Upper lobe of left lung (tissue), 6 donors: ENCODE data around the gene FAM240A. TPM values are rescaled to one million over a fixed set of nuclear protein-coding genes. Genes with fewer than 3 reads are reported as not detected.

Source experiments
- ATAC-seq, 2 donors: fragments of 200-7000 bp; cut with Tn5 transposase; one replicate each; pipeline ENCODE4 v1.9.1; 2022; ENCODE audit warnings: mild to moderate bottlenecking in 2 of 2, moderate library complexity in 2 of 2; ENCODE audit not compliant: low FRiP score in 2 of 2
- DNase-seq, 2 donors: peaks; one replicate each; pipeline ENCODE4 v3.0.0-alpha.2; 2019 to 2020
- H3K27ac ChIP-seq, 4 donors: fragments of 200-600 bp; sonication (generic); one replicate each; pipeline ENCODE4 v1.5.1; 2016 to 2019
- H3K27me3 ChIP-seq, 4 donors: fragments of 200-600 bp; sonication (generic); one replicate each; pipeline ENCODE4 v1.5.1; 2017 to 2019
- H3K36me3 ChIP-seq, 4 donors: fragments of 200-600 bp; sonication (generic); one replicate each; pipeline ENCODE4 v1.5.1; 2016 to 2019
- H3K4me1 ChIP-seq, 4 donors: fragments of 200-600 bp; sonication (generic); one replicate each; pipeline ENCODE4 v1.5.1; 2018 to 2019
- H3K4me3 ChIP-seq, 4 donors: fragments of 200-600 bp; sonication (generic); one replicate each; pipeline ENCODE4 v1.5.1; 2017 to 2019; ENCODE audit warnings: mild to moderate bottlenecking in 2 of 4, moderate library complexity in 1 of 4
- H3K9me3 ChIP-seq, 4 donors: fragments of 200-600 bp; sonication (generic); one replicate each; pipeline ENCODE4 v1.5.1; 2018 to 2019
- EP300 ChIP-seq, 4 donors: sonication (generic); formaldehyde crosslinking; IDR thresholded peaks; one replicate each; pipeline ENCODE4 v1.5.1; 2017; ENCODE audit warnings: antibody characterized with exemption in 4 of 4, control low read depth in 2 of 4
- POLR2A ChIP-seq, 4 donors: fragments of 450-650 bp; IDR thresholded peaks; one replicate each; pipeline ENCODE4 v1.5.1; 2016 to 2017; ENCODE audit warnings: antibody characterized with exemption in 4 of 4, mild to moderate bottlenecking in 2 of 4
- POLR2AphosphoS5 ChIP-seq, 2 donors: sonication (generic); formaldehyde crosslinking; IDR thresholded peaks; one replicate each; pipeline ENCODE4 v1.5.1; 2017; ENCODE audit warnings: antibody characterized with exemption in 2 of 2
- WGBS, 2 donors: methylation state at CpG; one replicate each; pipeline ENCODE4 v1.1.5; 2017 to 2018; 5-methylcytosine and 5-hydroxymethylcytosine counted together
- total RNA-seq, 6 donors: library from RNA; depleted of rRNA in 4 of 6; stranded (reverse); fragments of >200 nt in 4 of 6; gene quantifications; one replicate each; pipeline versions ENCODE4 v1.1.0 to v1.2.1, GENCODE V29; 2016 to 2021
- TF ChIP-seq, protein P1 (sequence below), 6 experiments: fragments of 450-650 bp in 4 of 6; fragments of 200-600 bp in 2 of 6; sonication (generic) in 2 of 6; IDR thresholded peaks; one replicate each; pipeline ENCODE4 v1.5.1; 2016 to 2019; ENCODE audit warnings: antibody characterized with exemption in 6 of 6
- donor health status: DM: no; HTN: no; CAD: no; lungs with moderate emphysema.
- donor health status: DM: no; HTN: yes; CAD: no; lungs with severe emphysema.

The FAM240A gene
- total RNA-seq, 6 donors from 2014 or later, result not detected

DNA sequence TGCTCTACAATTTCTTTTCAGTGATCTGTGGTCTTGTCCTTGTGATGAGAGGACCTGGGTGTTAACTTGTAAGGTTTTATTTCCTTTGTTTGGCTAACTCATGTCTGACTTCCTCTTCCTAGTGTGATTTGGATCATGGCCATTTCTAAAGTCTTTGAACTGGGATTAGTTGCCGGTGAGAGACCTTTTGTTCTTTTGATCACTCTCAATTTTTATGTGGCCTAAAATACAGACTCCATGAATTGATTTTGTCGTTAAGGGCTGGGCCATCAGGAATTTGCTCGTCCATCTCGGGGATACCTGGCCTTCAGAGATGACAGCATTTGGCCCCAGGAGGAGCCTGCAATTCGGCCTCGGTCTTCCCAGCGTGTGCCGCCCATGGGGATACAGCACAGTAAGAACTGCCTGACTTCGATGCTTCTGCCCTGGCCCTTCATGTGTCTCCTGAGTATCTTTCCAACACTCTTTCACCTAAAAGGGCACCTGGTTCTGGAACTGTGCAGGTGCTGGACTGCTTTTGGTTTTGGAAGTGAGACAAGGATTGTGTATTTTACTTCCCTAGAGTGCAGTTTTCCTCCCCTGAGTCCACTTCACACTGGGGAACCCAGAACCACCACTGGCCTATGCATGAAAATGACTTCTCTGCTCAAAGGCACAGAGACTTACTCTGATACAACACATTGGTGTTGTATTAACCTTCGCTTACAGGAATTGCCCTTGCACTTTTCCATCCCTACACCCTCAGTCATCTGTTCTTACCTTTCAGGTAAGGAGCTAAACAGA lies 33.2 kb upstream of the FAM240A start:
- TF ChIP-seq, protein P1, sequence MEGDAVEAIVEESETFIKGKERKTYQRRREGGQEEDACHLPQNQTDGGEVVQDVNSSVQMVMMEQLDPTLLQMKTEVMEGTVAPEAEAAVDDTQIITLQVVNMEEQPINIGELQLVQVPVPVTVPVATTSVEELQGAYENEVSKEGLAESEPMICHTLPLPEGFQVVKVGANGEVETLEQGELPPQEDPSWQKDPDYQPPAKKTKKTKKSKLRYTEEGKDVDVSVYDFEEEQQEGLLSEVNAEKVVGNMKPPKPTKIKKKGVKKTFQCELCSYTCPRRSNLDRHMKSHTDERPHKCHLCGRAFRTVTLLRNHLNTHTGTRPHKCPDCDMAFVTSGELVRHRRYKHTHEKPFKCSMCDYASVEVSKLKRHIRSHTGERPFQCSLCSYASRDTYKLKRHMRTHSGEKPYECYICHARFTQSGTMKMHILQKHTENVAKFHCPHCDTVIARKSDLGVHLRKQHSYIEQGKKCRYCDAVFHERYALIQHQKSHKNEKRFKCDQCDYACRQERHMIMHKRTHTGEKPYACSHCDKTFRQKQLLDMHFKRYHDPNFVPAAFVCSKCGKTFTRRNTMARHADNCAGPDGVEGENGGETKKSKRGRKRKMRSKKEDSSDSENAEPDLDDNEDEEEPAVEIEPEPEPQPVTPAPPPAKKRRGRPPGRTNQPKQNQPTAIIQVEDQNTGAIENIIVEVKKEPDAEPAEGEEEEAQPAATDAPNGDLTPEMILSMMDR (IDR thresholded peaks at IDR 0.05), result no peak
- no peak for TF ChIP-seq POLR2A (IDR thresholded peaks at IDR 0.05)
- TF ChIP-seq POLR2AphosphoS5 (IDR thresholded peaks at IDR 0.05), result no peak
- TF ChIP-seq EP300 (IDR thresholded peaks at IDR 0.05), result no peak
- Histone ChIP-seq H3K27me3 (peaks cover 0 to 2% (median 0%) of the 10 kb centered on the region in 4 donors), H3K4me1 (peaks cover 3 to 14% (median 6%) of the 10 kb centered on the region in 4 donors), H3K27ac (no peak overlapping the region), H3K9me3 (no peaks in the 10 kb centered on the region), H3K4me3 (no peak overlapping the region), H3K36me3 (no peaks in the 10 kb centered on the region)
- 59 to 66% methylated on average over 8 to 10 of the region's 10 CpGs for WGBS, 2 donors
- DNase-seq (no peak), ATAC-seq (no peak)

DNA sequence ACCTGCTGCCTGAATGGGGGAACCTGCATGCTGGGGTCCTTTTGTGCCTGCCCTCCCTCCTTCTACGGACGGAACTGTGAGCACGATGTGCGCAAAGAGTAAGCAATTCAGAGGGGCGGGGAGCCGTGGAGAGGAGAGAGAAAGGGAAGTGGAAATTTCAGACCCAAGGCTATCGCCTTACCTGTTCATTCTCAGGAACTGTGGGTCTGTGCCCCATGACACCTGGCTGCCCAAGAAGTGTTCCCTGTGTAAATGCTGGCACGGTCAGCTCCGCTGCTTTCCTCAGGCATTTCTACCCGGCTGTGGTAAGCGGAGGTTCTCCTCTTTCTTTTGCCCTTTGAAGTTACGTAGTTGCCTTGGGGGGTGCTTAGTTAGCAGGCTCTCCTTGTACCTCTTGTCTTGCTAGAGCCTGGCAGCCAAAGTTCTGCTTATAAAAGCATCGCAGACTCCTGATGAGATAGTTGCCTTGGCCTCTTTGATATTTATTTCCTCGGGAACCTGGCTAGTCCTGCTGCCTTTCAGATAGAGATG lies 32.5 kb upstream of the FAM240A start:
- 63 to 70% methylated on average over 14 of the region's 14 CpGs for WGBS, 2 donors
- Histone ChIP-seq H3K36me3 (no peaks in the 10 kb centered on the region), H3K4me3 (no peak overlapping the region), H3K9me3 (no peaks in the 10 kb centered on the region), H3K4me1 (peaks cover 3 to 14% (median 6%) of the 10 kb centered on the region in 4 donors), H3K27me3 (peaks cover 0 to 2% (median 0%) of the 10 kb centered on the region in 4 donors), H3K27ac (no peak overlapping the region)
- DNase-seq (no peak), ATAC-seq (no peak)
- TF ChIP-seq POLR2A (IDR thresholded peaks at IDR 0.05) (no peak), EP300 (IDR thresholded peaks at IDR 0.05) (no peak), POLR2AphosphoS5 (IDR thresholded peaks at IDR 0.05) (no peak)
- TF ChIP-seq, protein P1 (IDR thresholded peaks at IDR 0.05), result no peak

- Histone ChIP-seq H3K4me1 (peaks cover 3 to 14% (median 6%) of the 10 kb centered on the region in 4 donors), H3K27ac (no peak overlapping the region), H3K4me3 (no peak overlapping the region), H3K36me3 (no peaks in the 10 kb centered on the region), H3K9me3 (no peaks in the 10 kb centered on the region), H3K27me3 (peaks cover 0 to 2% (median 0%) of the 10 kb centered on the region in 4 donors)
- 100% methylated on average over 1 of the region's 1 CpG for WGBS, 2 donors
- DNase-seq (no peak), ATAC-seq (no peak)
- TF ChIP-seq, protein P1 (IDR thresholded peaks at IDR 0.05), result no peak
- TF ChIP-seq EP300 (IDR thresholded peaks at IDR 0.05), result no peak
- no peak for TF ChIP-seq POLR2AphosphoS5 (IDR thresholded peaks at IDR 0.05)
- no peak for TF ChIP-seq POLR2A (IDR thresholded peaks at IDR 0.05)
Measured at GRCh38 chr3:46580675-46581074, 31.6 kb upstream of the FAM240A start.

GRCh38 chr3:46584598-46585467 lies 27.5 kb upstream of the FAM240A start:
- DNase-seq (no peak), ATAC-seq (no peak)
- Histone ChIP-seq H3K36me3 (no peaks in the 10 kb centered on the region), H3K9me3 (no peaks in the 10 kb centered on the region), H3K4me3 (no peak overlapping the region), H3K27ac (no peak overlapping the region), H3K4me1 (no peaks in the 10 kb centered on the region), H3K27me3 (no peaks in the 10 kb centered on the region)
- 82 to 96% methylated on average over 4 to 7 of the region's 7 CpGs for WGBS, 2 donors
- no peak for TF ChIP-seq EP300 (IDR thresholded peaks at IDR 0.05)
- TF ChIP-seq, protein P1 (IDR thresholded peaks at IDR 0.05), result no peak
- TF ChIP-seq POLR2A (IDR thresholded peaks at IDR 0.05), result no peak
- TF ChIP-seq POLR2AphosphoS5 (IDR thresholded peaks at IDR 0.05), result no peak
